HL-60 (cell line): ENCODE results near the gene MFSD6L.
A peak's percentile ranks its signal among the peaks of the same experiment; 100 is the strongest.

ENCODE experiments used
- DNase-seq, 2 experiments: peaks; one replicate each; pipeline ENCODE4 v3.0.0-alpha.2; 2010 to 2020; ENCODE audit warnings: low read depth in 1 of 2, low spot score in 1 of 2
- H3K27ac ChIP-seq: fragments of 250-450 bp; sonication (Bioruptor Pico); replicated peaks from 2 replicates; pipeline ENCODE4 v1.5.1; 2020; ENCODE audit warnings: mild to moderate bottlenecking, moderate library complexity
- H3K27me3 ChIP-seq: fragments of 250-450 bp; sonication (Bioruptor Pico); 2 replicates; pipeline ENCODE4 v1.5.1; 2021; ENCODE audit warnings: mild to moderate bottlenecking, moderate library complexity; ENCODE audit not compliant: insufficient read depth, poor library complexity, severe bottlenecking
- H3K4me3 ChIP-seq: replicated peaks from 2 replicates; pipeline ENCODE4 v1.5.1; 2011; ENCODE audit warnings: mild to moderate bottlenecking, control low read depth, low read length; ENCODE audit not compliant: insufficient read depth
- CTCF ChIP-seq: IDR thresholded peaks from one replicate; pipeline ENCODE4 v1.5.1; 2011; ENCODE audit warnings: low read length, control low read depth, inconsistent platforms; ENCODE audit not compliant: insufficient read depth
- GABPA ChIP-seq: IDR thresholded peaks from 2 replicates; pipeline ENCODE4 v1.6.1; 2012; ENCODE audit warnings: low read depth
- POLR2AphosphoS5 ChIP-seq: IDR thresholded peaks from 2 replicates; pipeline ENCODE4 v1.6.1; 2012; ENCODE audit warnings: low read depth
- REST ChIP-seq: IDR thresholded peaks from 2 replicates; pipeline ENCODE4 v1.6.1; 2012; ENCODE audit warnings: low read depth; ENCODE audit not compliant: insufficient replicate concordance
- SPI1 ChIP-seq: IDR thresholded peaks from 2 replicates; pipeline ENCODE4 v1.6.1; 2012; ENCODE audit warnings: low read depth, mild to moderate bottlenecking, borderline replicate concordance

MFSD6L gene

DNA sequence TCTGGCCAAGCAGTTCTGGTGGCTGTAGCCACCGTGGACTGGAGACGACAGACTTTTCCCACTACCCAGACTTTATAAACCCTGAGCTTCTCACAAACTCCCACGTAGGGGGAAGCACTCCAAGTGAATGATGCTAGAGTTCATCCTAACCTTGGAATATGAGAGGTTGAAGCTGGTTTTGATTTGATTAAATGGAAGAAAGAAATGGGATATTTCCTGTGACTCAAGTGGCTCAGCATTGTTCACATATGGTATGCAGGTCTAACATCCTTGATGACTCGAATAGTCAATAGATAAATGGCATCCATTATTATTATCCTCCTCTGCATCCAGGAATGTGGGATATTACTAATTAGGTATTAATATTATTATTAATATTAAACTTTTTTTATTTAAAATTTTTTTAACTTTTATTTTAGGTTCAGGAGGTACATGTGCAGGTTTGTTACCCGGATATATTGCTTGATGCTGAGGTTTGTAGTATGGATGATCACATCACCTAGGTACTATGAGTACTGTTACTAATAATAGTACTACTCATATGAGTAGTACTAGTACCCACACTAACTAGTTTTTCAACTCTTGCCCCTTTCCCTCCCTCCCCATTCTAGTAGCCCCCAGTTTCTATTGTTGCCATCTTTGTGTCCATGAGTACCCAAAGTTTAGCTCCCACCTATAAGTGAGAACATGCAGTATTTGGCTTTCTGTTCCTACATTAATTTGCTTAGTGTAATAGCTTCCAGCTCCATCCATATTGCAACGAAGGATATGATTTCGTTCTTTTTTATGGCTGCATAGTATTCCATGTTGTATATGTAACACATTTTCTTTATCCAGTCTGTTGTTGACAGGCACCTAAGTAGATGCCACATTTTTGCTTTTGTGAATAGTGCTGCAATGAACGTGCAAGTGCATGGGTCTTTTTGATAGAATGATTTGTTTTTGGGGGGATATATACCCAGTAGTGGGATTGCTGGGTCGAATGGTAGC, 45.4 kb upstream of the MFSD6L start:
- no peak overlapping the region for H3K4me3 ChIP-seq
- H3K27me3 ChIP-seq = no peaks in the 10 kb centered on the region
- DNase-seq = no peak
- TF ChIP-seq POLR2AphosphoS5 (no peak), GABPA (no peak), REST (no peak), CTCF (no peak), SPI1 (no peak)
- H3K27ac ChIP-seq = no peak overlapping the region

DNA sequence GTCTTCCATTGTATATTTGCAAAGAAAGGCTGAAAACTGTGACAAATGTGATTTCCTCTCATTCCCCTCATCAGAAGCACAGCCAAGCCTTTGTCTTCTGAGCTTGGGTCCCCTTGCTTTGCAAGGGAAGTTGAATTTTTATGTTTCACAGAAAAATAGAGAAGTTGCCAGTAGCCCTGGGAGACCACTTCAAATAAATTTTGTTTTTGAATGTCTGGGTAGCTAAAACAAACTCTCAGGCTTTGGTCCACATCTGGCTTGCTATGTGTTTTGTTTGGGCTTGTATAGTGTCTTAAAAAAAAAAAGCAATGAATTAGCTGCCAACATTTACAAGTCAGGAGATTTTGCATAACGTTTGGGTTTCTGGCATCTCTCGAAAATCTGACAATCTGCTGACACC, 44.2 kb upstream of the MFSD6L start:
- Histone ChIP-seq H3K27ac (peak overlapping the region; percentile 62), H3K4me3 (no peak overlapping the region), H3K27me3 (no peaks in the 10 kb centered on the region)
- DNase-seq = peak in 1 of 2 experiments; percentile 18
- TF ChIP-seq SPI1 = no peak
- no peak for TF ChIP-seq GABPA

DNA sequence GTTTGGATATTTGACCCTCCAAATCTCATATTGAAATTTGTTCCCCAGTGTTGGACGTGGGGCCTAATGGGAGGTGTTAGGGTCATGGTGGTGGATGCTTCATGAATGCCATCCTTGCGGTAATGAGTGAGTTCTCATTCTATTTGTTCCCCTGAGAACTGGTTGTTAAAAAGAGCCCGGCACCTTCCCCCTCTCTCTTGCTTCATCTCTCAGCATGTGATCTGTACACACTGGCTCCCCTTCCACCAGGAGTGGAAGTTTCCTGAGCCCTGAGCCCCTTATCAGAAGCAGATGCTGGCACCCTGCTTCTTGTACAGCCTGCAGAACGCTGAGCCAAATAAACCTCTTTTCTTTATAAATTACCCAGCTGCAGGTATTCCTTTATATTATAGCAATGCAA, 42.7 kb upstream of the MFSD6L start:
- no peaks in the 10 kb centered on the region for H3K27me3 ChIP-seq
- peak overlapping the region; percentile 62 for H3K27ac ChIP-seq
- DNase-seq = peak in 1 of 2 experiments; percentile 12
- H3K4me3 ChIP-seq = no peak overlapping the region
- TF ChIP-seq GABPA (no peak), CTCF (no peak), SPI1 (no peak), REST (no peak), POLR2AphosphoS5 (no peak)

- no peak for TF ChIP-seq CTCF
- TF ChIP-seq POLR2AphosphoS5 = no peak
- no peak for TF ChIP-seq GABPA
- no peak for TF ChIP-seq SPI1
- no peak for TF ChIP-seq REST
Measured at GRCh38 chr17:8839410-8839935, 40.3 kb upstream of the MFSD6L start.

More at GRCh38 chr17:8839410-8839935, 40.3 kb upstream of the MFSD6L start:
- no peak overlapping the region for H3K27ac ChIP-seq
- no peak for DNase-seq
- no peak overlapping the region for H3K4me3 ChIP-seq
- H3K27me3 ChIP-seq = no peaks in the 10 kb centered on the region
